MCF 10A (cell line): Measurements from ENCODE around the gene TNRC6B. TPM values are rescaled to one million over a fixed set of nuclear protein-coding genes. Genes with fewer than 3 reads are reported as not detected.

Source experiments
- BruUV-seq: library from RNA; stranded (reverse); fragments of 400-500 nt; replicated peaks from 2 replicates; lab custom pipeline; 2021; lab: Mats Ljungman, UMichigan
- CTCF ChIA-PET: fragments of 300-600 bp; sonication (Branson Sonifier 250); formaldehyde crosslinking; extraction: SDS; loops from one replicate; lab custom pipeline; 2021; ENCODE audit warnings: antibody characterized with exemption, inconsistent platforms; lab: Yijun Ruan, JAX
- POLR2A ChIA-PET: fragments of 300-600, 350-650 bp; sonication (Branson Sonifier 250); formaldehyde crosslinking; extraction: SDS; loops from one replicate; lab custom pipeline; 2020; ENCODE audit warnings: antibody characterized with exemption, inconsistent platforms; lab: Yijun Ruan, JAX
- DNase-seq: peaks from one replicate; pipeline ENCODE4 v3.0.0-alpha.2; 2018; ENCODE audit not compliant: unreplicated experiment
- H3K27ac Mint-ChIP-seq: one replicate; pipeline ENCODE4 v1.8.0; 2022; ENCODE audit warnings: mild to moderate bottlenecking, low read depth, mixed read lengths; ENCODE audit not compliant: unreplicated experiment
- H3K27me3 Mint-ChIP-seq: one replicate; pipeline ENCODE4 v1.8.0; 2022; ENCODE audit warnings: mixed read lengths; ENCODE audit not compliant: insufficient read depth, unreplicated experiment
- H3K36me3 Mint-ChIP-seq: one replicate; pipeline ENCODE4 v1.8.0; 2022; ENCODE audit warnings: mild to moderate bottlenecking, moderate library complexity, mixed read lengths; ENCODE audit not compliant: insufficient read depth, unreplicated experiment
- H3K4me1 Mint-ChIP-seq: one replicate; pipeline ENCODE4 v1.8.0; 2022; ENCODE audit warnings: mixed read lengths; ENCODE audit not compliant: insufficient read depth, unreplicated experiment
- H3K4me3 Mint-ChIP-seq: one replicate; pipeline ENCODE4 v1.8.0; 2022; ENCODE audit warnings: mild to moderate bottlenecking, moderate library complexity, mixed read lengths; ENCODE audit not compliant: unreplicated experiment
- H3K9me3 Mint-ChIP-seq: one replicate; pipeline ENCODE4 v1.8.0; 2022; ENCODE audit warnings: mixed read lengths; ENCODE audit not compliant: unreplicated experiment
- intact Hi-C: fragments of 100-400 bp; cut with micrococcal nuclease; formaldehyde crosslinking; loops from 2 replicates; pipeline ENCODE4 v1.14.1; 2022
- total RNA-seq: library from RNA; stranded (reverse); gene quantifications from 2 replicates; pipeline ENCODE4 v1.2.3, GENCODE V29; 2022
- TF ChIP-seq, protein P1 (sequence below): fragments of 200-600 bp; IDR thresholded peaks from one replicate; pipeline ENCODE4 v1.8.0; 2022; ENCODE audit warnings: antibody characterized with exemption, mild to moderate bottlenecking; ENCODE audit not compliant: unreplicated experiment

TNRC6B gene
- total RNA-seq, 1 experiment from 2014 or later = 27.1 TPM

DNA sequence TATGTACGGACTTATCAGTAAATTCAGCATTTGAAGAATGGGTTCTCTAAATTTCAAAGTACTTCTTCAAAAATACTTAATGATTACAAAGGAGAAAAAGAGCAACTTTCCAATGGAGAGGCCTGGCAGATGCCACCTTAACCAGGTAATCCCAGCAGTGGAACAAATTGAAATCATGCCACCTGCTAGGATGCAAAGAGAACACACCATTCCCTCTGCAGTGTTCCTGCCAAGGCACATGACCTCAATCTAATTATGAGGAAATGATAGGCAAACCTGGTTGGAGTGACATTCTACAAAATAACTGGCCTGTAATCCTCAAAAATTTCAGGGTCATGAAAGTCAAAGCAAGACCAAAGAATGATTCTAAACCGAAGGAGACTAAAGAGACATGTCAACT lies 21.5 kb downstream of the TNRC6B start:
- intact Hi-C loops = no loop called here
- H3K27ac Mint-ChIP-seq = no peak overlapping the region
- no TSS peak for BruUV-seq
- peaks cover 6% of the 10 kb centered on the region for H3K36me3 Mint-ChIP-seq
- TF ChIP-seq, protein P1, sequence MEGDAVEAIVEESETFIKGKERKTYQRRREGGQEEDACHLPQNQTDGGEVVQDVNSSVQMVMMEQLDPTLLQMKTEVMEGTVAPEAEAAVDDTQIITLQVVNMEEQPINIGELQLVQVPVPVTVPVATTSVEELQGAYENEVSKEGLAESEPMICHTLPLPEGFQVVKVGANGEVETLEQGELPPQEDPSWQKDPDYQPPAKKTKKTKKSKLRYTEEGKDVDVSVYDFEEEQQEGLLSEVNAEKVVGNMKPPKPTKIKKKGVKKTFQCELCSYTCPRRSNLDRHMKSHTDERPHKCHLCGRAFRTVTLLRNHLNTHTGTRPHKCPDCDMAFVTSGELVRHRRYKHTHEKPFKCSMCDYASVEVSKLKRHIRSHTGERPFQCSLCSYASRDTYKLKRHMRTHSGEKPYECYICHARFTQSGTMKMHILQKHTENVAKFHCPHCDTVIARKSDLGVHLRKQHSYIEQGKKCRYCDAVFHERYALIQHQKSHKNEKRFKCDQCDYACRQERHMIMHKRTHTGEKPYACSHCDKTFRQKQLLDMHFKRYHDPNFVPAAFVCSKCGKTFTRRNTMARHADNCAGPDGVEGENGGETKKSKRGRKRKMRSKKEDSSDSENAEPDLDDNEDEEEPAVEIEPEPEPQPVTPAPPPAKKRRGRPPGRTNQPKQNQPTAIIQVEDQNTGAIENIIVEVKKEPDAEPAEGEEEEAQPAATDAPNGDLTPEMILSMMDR = no peak
- no peak overlapping the region for H3K4me3 Mint-ChIP-seq
- ChIA-PET CTCF (no interaction called here), POLR2A (interaction anchor here (1.0 to 1.9 kb wide), 3 partner anchors 10 to 22 kb away, joined by 3 to 7 read pairs (median 5); partner anchors contain the start of gene TNRC6B)
- no peaks in the 10 kb centered on the region for H3K9me3 Mint-ChIP-seq
- no peaks in the 10 kb centered on the region for H3K27me3 Mint-ChIP-seq
- H3K4me1 Mint-ChIP-seq = peaks cover 18% of the 10 kb centered on the region
- no peak for DNase-seq

DNA sequence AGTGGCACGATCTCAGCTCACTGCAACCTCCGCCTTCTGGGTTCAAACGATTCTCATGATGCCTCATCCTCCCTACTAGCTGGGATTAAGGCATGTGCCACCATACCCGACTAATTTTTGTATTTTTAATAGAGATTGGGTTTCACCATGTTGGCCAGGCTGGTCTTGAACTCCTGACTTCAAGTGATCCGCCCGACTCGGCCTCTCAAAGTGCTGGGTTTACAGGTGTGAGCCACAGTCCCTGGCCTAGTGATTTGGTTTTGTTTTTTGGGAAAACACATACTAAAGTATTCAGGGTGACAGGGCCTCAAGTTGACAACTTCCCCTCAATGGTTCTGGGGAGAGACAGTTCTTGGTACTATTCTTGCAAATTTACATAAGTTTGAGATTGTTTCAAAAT lies 22.1 kb downstream of the TNRC6B start:
- Mint-ChIP-seq H3K27ac (no peak overlapping the region), H3K27me3 (no peaks in the 10 kb centered on the region), H3K36me3 (peaks cover 6% of the 10 kb centered on the region), H3K4me1 (peaks cover 18% of the 10 kb centered on the region), H3K4me3 (no peak overlapping the region), H3K9me3 (no peaks in the 10 kb centered on the region)
- TF ChIP-seq, protein P1 = no peak
- CTCF ChIA-PET = no interaction called here
- DNase-seq = no peak
- no TSS peak for BruUV-seq
- POLR2A ChIA-PET = interaction anchor here (1.9 kb wide), 1 partner anchor 22 kb away, joined by 7 read pairs; the partner anchor contains the start of gene TNRC6B
- intact Hi-C loops = no loop called here

DNA sequence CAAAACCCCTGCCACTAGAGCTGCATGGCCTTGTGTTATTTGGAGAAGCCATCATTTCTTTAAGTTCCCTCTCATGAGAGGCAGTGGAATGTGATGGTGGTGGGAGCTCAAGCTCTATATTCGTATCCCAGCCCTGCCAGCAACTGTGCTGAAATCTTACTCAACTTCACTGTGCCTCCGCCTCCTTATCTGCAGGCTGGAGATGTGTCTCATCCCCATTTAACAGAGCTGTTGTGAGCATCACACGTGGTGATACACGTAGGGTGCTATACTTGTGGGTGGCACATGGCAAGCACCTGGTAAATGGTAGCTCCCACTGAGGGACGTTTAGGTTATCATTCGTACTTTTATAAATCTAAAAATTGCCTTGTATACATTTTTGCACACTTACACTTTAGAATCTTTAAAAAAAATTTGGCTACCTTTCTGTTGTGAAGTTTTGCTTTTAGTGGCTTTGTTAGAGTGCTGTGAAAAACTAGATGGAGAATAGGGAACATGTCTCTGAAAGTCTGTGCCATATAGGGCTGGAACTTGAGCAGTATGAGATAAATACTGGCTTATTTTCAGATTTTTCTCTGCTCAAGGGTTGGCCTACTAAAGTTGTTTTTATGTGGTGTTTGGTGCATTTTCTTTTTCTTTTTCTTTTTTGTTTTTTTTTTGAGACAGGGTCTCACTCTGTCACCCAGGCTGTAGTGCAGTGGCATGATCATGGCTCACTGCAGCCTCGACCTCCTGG lies 23.2 kb downstream of the TNRC6B start:
- POLR2A ChIA-PET = interaction anchor here (1.9 kb wide), 1 partner anchor 23 kb away, joined by 7 read pairs; the partner anchor contains the start of gene TNRC6B
- CTCF ChIA-PET = interaction anchor here (1.1 kb wide), 1 partner anchor 666 kb away, joined by 3 read pairs; no protein-coding TSS in a partner anchor
- Mint-ChIP-seq H3K27me3 (no peaks in the 10 kb centered on the region), H3K36me3 (no peaks in the 10 kb centered on the region), H3K4me1 (peaks cover 18% of the 10 kb centered on the region), H3K9me3 (no peaks in the 10 kb centered on the region), H3K27ac (no peak overlapping the region), H3K4me3 (no peak overlapping the region)
- DNase-seq = no peak
- TF ChIP-seq, protein P1 = no peak
- no TSS peak for BruUV-seq
- intact Hi-C loops = no loop called here

DNA sequence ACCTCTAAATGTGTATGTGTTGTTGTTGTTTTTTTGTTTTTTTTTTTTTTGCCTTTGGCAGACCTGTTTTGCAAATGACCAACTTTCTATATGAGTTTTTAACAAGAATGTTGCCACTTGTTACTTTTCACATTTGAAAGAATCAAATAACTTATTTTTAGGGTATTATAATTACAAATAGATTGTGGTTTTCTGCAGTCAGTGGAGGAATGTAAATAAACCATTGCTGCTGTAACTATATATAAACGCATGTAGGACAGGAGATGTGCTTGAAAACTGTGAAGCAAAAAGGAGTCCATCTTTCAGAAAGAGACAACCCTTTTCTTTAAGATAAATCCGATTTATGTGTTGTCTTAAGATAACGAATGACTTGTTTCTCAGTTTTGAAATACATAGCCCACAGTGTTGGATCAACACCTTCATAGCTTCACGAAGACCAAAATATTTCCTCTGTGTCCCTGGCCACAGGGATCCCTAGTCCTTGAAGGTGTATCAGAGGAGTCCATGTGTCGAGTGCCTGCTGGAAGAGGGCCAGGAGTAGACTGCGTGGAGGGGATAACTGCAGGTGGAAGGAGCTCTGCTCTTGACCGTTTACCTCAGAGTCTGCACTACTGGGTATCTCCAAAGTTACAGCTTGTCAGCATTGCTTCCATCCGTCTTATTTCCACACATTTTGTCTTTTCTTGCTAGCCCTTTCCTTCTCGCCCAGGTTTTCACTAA lies 24.7 kb downstream of the TNRC6B start:
- Mint-ChIP-seq H3K27me3 (no peaks in the 10 kb centered on the region), H3K4me3 (no peak overlapping the region), H3K9me3 (no peaks in the 10 kb centered on the region), H3K27ac (no peak overlapping the region), H3K4me1 (peaks cover 5% of the 10 kb centered on the region), H3K36me3 (peaks cover 7% of the 10 kb centered on the region)
- TF ChIP-seq, protein P1 = no peak
- CTCF ChIA-PET = interaction anchor here (1.1 kb wide), 1 partner anchor 650 kb away, joined by 4 read pairs; no protein-coding TSS in a partner anchor
- no peak for DNase-seq
- intact Hi-C loops = no loop called here
- BruUV-seq = no TSS peak
- POLR2A ChIA-PET = no interaction called here
